ENCODE results near the gene CDSN. TPM values are rescaled to one million over a fixed set of nuclear protein-coding genes. Genes with fewer than 3 reads are reported as not detected.

CDSN gene
- total RNA-seq, 1 donor from 2014 or later, result not detected

- no peak for DNase-seq (ENCODE audit: low read depth, low spot score)
- TF ChIP-seq CTCF (conservative IDR thresholded peaks at IDR 0.05), result no peak
- Mint-ChIP-seq H3K9me3 (no peaks in the 10 kb centered on the region), H3K27me3 (ENCODE audit: low read depth) (peaks cover 31% of the 10 kb centered on the region), H3K4me3 (no peak overlapping the region), H3K4me1 (peaks cover 8% of the 10 kb centered on the region), H3K27ac (ENCODE audit: unreplicated experiment) (no peak overlapping the region), H3K36me3 (ENCODE audit: low read depth) (no peaks in the 10 kb centered on the region)
Observed at GRCh38 chr6:31113861-31114540, 6.2 kb downstream of the CDSN start.

GRCh38 chr6:31112478-31112877, 7.8 kb downstream of the CDSN start, which contains the start of gene C6orf15:
Gene C6orf15 (minus strand): TSS chr6:31112575. CDS start chr6:31112555, 20 bp downstream.
- Mint-ChIP-seq H3K9me3 (no peaks in the 10 kb centered on the region), H3K36me3 (ENCODE audit: low read depth) (no peaks in the 10 kb centered on the region), H3K27ac (ENCODE audit: unreplicated experiment) (no peak within 1 kb of the TSS), H3K27me3 (ENCODE audit: low read depth) (peaks cover 31% of the 10 kb centered on the region), H3K4me3 (no peak within 1 kb of the TSS), H3K4me1 (peaks cover 8% of the 10 kb centered on the region)
- no peak for DNase-seq (ENCODE audit: low read depth, low spot score)
- TF ChIP-seq CTCF (conservative IDR thresholded peaks at IDR 0.05), result no peak

- peaks cover 31% of the 10 kb centered on the region for H3K27me3 Mint-ChIP-seq (ENCODE audit: low read depth)
Observed at GRCh38 chr6:31111712-31112111, 8.5 kb downstream of the CDSN start.

GRCh38 chr6:31110825-31111582, 9.2 kb downstream of the CDSN start:
- Mint-ChIP-seq H3K9me3 (no peaks in the 10 kb centered on the region), H3K36me3 (ENCODE audit: low read depth) (no peaks in the 10 kb centered on the region), H3K4me1 (peaks cover 8% of the 10 kb centered on the region), H3K4me3 (no peak overlapping the region), H3K27me3 (ENCODE audit: low read depth) (peaks cover 31% of the 10 kb centered on the region), H3K27ac (ENCODE audit: unreplicated experiment) (no peak overlapping the region)
- DNase-seq (ENCODE audit: low read depth, low spot score), result no peak
- no peak for TF ChIP-seq CTCF (conservative IDR thresholded peaks at IDR 0.05)

More at GRCh38 chr6:31111712-31112111, 8.5 kb downstream of the CDSN start:
- Mint-ChIP-seq H3K36me3 (ENCODE audit: low read depth) (no peaks in the 10 kb centered on the region), H3K9me3 (no peaks in the 10 kb centered on the region), H3K27ac (ENCODE audit: unreplicated experiment) (no peak overlapping the region), H3K4me3 (no peak overlapping the region), H3K4me1 (peaks cover 8% of the 10 kb centered on the region)
- TF ChIP-seq CTCF (conservative IDR thresholded peaks at IDR 0.05), result no peak
- DNase-seq (ENCODE audit: low read depth, low spot score), result no peak

- no peaks in the 10 kb centered on the region for H3K9me3 Mint-ChIP-seq
- DNase-seq (ENCODE audit: low read depth, low spot score), result no peak
- H3K4me1 Mint-ChIP-seq, result no peaks in the 10 kb centered on the region
- TF ChIP-seq CTCF (conservative IDR thresholded peaks at IDR 0.05), result no peak
- H3K27ac Mint-ChIP-seq (ENCODE audit: unreplicated experiment), result no peak overlapping the region
- H3K4me3 Mint-ChIP-seq, result no peak overlapping the region
- no peaks in the 10 kb centered on the region for H3K36me3 Mint-ChIP-seq (ENCODE audit: low read depth)
- peaks cover 21% of the 10 kb centered on the region for H3K27me3 Mint-ChIP-seq (ENCODE audit: low read depth)
Observed at GRCh38 chr6:31107052-31107451, 13.2 kb downstream of the CDSN start.
